Adrenal gland (tissue), 5 donors: ENCODE data around the gene TOMM5.

Source experiments
- CTCF ChIP-seq, 6 experiments: fragments of 450-650 bp in 4 of 6; fragments of 200-600 bp in 2 of 6; sonication (generic) in 1 of 6; IDR thresholded peaks; 1 replicate in 5 of 6; 2 replicates in 1 of 6; pipeline versions ENCODE4 v1.5.1 to v1.8.0; 2016 to 2021; ENCODE audit warnings: antibody characterized with exemption in 6 of 6, mild to moderate bottlenecking in 2 of 6, moderate library complexity in 1 of 6
- POLR2A ChIP-seq, 2 donors: fragments of 450-650 bp; IDR thresholded peaks; one replicate each; pipeline ENCODE4 v1.6.1; 2017; ENCODE audit warnings: antibody characterized with exemption in 2 of 2, mild to moderate bottlenecking in 2 of 2, moderate library complexity in 1 of 2
- donor health status: DM: no; HTN: no; CAD: no.

- no peak for TF ChIP-seq CTCF (IDR thresholded peaks at IDR 0.05)
- TF ChIP-seq POLR2A (IDR thresholded peaks at IDR 0.05): no peak
Measured at GRCh38 chr9:37620396-37620795, 28.0 kb upstream of the TOMM5 start.
